Measurements from ENCODE around the gene MACROD2.

- no peak for TF ChIP-seq CTCF (conservative IDR thresholded peaks at IDR 0.05)
- TF ChIP-seq ZFX (IDR thresholded peaks at IDR 0.05) = no peak
These were observed 1929.2 kb downstream of the MACROD2 start for GRCh38 chr20:15924556-15924955.
